ENCODE measurements around the gene PITX2.

DNA sequence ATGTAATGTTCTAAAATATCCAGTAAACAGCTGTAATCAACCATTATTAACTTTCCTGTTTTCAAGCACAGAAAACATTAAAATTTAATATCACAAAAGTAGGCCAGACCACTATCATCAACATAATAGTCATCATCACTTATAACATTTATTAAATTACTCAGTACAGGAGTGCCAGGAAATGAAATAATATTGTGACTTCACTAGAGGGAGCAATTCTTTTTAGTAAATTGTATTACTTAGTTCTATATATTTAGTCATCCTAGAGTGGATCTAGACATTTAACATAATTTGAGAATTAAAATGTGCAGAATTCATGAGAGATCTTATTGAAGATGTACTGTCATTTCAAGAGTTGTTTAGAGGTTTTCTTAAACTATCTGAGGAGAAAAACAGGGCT, 33.6 kb downstream of the PITX2 start:
- TF ChIP-seq, protein P1, sequence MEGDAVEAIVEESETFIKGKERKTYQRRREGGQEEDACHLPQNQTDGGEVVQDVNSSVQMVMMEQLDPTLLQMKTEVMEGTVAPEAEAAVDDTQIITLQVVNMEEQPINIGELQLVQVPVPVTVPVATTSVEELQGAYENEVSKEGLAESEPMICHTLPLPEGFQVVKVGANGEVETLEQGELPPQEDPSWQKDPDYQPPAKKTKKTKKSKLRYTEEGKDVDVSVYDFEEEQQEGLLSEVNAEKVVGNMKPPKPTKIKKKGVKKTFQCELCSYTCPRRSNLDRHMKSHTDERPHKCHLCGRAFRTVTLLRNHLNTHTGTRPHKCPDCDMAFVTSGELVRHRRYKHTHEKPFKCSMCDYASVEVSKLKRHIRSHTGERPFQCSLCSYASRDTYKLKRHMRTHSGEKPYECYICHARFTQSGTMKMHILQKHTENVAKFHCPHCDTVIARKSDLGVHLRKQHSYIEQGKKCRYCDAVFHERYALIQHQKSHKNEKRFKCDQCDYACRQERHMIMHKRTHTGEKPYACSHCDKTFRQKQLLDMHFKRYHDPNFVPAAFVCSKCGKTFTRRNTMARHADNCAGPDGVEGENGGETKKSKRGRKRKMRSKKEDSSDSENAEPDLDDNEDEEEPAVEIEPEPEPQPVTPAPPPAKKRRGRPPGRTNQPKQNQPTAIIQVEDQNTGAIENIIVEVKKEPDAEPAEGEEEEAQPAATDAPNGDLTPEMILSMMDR (IDR thresholded peaks at IDR 0.05) = peak; percentile 48
- TF ChIP-seq, protein P2, sequence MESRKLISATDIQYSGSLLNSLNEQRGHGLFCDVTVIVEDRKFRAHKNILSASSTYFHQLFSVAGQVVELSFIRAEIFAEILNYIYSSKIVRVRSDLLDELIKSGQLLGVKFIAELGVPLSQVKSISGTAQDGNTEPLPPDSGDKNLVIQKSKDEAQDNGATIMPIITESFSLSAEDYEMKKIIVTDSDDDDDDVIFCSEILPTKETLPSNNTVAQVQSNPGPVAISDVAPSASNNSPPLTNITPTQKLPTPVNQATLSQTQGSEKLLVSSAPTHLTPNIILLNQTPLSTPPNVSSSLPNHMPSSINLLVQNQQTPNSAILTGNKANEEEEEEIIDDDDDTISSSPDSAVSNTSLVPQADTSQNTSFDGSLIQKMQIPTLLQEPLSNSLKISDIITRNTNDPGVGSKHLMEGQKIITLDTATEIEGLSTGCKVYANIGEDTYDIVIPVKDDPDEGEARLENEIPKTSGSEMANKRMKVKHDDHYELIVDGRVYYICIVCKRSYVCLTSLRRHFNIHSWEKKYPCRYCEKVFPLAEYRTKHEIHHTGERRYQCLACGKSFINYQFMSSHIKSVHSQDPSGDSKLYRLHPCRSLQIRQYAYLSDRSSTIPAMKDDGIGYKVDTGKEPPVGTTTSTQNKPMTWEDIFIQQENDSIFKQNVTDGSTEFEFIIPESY (IDR thresholded peaks at IDR 0.05; ENCODE audit: borderline replicate concordance, low read depth) = no peak
- no peak for TF ChIP-seq RXRA (IDR thresholded peaks at IDR 0.05; ENCODE audit: borderline replicate concordance, low read depth)
- no peak for TF ChIP-seq NRF1 (IDR thresholded peaks at IDR 0.05; ENCODE audit: low read depth, low read length)
- no peak for TF ChIP-seq YY1 (IDR thresholded peaks at IDR 0.05; ENCODE audit: low read depth)
- no peak for TF ChIP-seq EP300 (IDR thresholded peaks at IDR 0.05; ENCODE audit: borderline replicate concordance in 1 of 2, low read depth in 1 of 2, low read length in 1 of 2)
- TF ChIP-seq, protein P3, sequence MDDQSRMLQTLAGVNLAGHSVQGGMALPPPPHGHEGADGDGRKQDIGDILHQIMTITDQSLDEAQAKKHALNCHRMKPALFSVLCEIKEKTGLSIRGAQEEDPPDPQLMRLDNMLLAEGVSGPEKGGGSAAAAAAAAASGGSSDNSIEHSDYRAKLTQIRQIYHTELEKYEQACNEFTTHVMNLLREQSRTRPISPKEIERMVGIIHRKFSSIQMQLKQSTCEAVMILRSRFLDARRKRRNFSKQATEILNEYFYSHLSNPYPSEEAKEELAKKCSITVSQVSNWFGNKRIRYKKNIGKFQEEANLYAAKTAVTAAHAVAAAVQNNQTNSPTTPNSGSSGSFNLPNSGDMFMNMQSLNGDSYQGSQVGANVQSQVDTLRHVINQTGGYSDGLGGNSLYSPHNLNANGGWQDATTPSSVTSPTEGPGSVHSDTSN (IDR thresholded peaks at IDR 0.05) = no peak
- no peak for TF ChIP-seq JUND (IDR thresholded peaks at IDR 0.05)
- TF ChIP-seq SIN3A (IDR thresholded peaks at IDR 0.05; ENCODE audit: borderline replicate concordance, low read depth, low read length) = no peak
- TF ChIP-seq, protein P4, sequence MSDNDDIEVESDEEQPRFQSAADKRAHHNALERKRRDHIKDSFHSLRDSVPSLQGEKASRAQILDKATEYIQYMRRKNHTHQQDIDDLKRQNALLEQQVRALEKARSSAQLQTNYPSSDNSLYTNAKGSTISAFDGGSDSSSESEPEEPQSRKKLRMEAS (IDR thresholded peaks at IDR 0.05; ENCODE audit: low read depth) = no peak
- TF ChIP-seq POLR2AphosphoS5 (IDR thresholded peaks at IDR 0.05; ENCODE audit: low read depth, low read length) = no peak
- TF ChIP-seq FOXJ3 (CRISPR knock-in tag; IDR thresholded peaks at IDR 0.05) = no peak
- no peak for TF ChIP-seq ELF1 (IDR thresholded peaks at IDR 0.05)
